ENCODE results near the gene GARNL3.

GRCh38 chr9:127402401-127403090 is 138.0 kb downstream of the GARNL3 start:
- TF ChIP-seq CTCF (IDR thresholded peaks at IDR 0.05) (no peak), POLR2A (IDR thresholded peaks at IDR 0.05) (no peak)

Measured in right lobe of liver (tissue), 4 donors.